ENCODE measurements around the gene BPGM. TPM values are rescaled to one million over a fixed set of nuclear protein-coding genes. Genes with fewer than 3 reads are reported as not detected.

Gene BPGM
- total RNA-seq, 4 donors from 2014 or later = 11.9 to 23.9 (median 15.7) TPM

DNA sequence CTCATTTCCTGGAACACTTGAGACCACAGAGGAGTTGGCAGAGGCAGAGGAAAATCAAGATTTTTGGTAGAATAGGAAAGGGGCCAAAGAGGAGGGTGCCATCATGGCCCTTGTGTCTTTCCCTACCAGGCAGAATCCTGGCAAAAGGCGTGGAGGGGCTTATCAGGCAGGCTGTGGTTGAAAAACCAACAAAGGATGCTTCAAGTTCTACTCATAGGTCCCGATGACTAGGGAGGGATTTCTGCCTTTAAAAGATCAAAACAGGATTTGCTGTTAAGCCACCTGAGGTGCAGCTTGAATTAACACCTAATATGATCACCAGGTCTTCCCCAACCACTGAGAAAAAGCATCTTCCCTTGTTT, 45.7 kb downstream of the BPGM start:
- intact Hi-C loops (cut with DNase I) = loop anchor here (5.0 kb wide), 2 partner anchors 55 to 250 kb away; no protein-coding TSS in a partner anchor
- peaks cover 11 to 16% of the 10 kb centered on the region in 2 donors for H3K4me1 ChIP-seq
- DNase-seq = no peak
- H3K9me3 ChIP-seq = no peaks in the 10 kb centered on the region
- no peaks in the 10 kb centered on the region for H3K36me3 ChIP-seq
- no peak overlapping the region for H3K4me3 ChIP-seq (replicated peaks in 1 of 3)
- TF ChIP-seq, protein P1, sequence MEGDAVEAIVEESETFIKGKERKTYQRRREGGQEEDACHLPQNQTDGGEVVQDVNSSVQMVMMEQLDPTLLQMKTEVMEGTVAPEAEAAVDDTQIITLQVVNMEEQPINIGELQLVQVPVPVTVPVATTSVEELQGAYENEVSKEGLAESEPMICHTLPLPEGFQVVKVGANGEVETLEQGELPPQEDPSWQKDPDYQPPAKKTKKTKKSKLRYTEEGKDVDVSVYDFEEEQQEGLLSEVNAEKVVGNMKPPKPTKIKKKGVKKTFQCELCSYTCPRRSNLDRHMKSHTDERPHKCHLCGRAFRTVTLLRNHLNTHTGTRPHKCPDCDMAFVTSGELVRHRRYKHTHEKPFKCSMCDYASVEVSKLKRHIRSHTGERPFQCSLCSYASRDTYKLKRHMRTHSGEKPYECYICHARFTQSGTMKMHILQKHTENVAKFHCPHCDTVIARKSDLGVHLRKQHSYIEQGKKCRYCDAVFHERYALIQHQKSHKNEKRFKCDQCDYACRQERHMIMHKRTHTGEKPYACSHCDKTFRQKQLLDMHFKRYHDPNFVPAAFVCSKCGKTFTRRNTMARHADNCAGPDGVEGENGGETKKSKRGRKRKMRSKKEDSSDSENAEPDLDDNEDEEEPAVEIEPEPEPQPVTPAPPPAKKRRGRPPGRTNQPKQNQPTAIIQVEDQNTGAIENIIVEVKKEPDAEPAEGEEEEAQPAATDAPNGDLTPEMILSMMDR (IDR thresholded peaks at IDR 0.05) = no peak
- no peak for TF ChIP-seq POLR2A (IDR thresholded peaks at IDR 0.05)
- peak overlapping the region; percentile 34 to 64 (median 48) for H3K27ac ChIP-seq
- WGBS, 2 donors = 46 to 51% methylated on average over 2 of the region's 2 CpGs
- no peaks in the 10 kb centered on the region for H3K27me3 ChIP-seq

DNA sequence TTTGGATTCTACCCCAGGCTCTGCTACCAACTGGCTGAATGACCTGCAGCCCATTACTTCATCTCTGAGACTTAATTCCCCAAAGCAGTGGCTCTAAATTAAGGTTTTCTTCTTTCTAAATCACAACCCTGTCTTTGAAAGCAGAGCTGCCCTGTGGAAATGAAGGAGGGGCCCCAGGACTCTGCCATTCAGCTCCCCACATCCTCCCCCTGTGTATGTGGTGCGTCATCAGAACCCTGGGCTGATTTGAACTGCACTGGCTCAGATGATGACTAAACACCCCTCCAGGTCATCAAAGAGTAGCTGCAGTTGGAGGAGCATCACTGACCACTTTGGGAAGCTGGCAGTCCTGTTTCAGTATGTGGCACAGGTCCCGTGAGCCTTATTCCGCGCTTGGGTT, 46.6 kb downstream of the BPGM start:
- Histone ChIP-seq H3K9me3 (no peaks in the 10 kb centered on the region), H3K4me3 (replicated peaks in 1 of 3) (no peak overlapping the region), H3K27me3 (no peaks in the 10 kb centered on the region), H3K36me3 (no peaks in the 10 kb centered on the region), H3K4me1 (peaks cover 11 to 16% of the 10 kb centered on the region in 2 donors), H3K27ac (no peak overlapping the region)
- TF ChIP-seq, protein P1 (IDR thresholded peaks at IDR 0.05) = no peak
- TF ChIP-seq POLR2A (IDR thresholded peaks at IDR 0.05) = no peak
- peak in 1 of 2 donors; percentile 19 for DNase-seq
- intact Hi-C loops (cut with DNase I) = loop anchor here (5.0 kb wide), 2 partner anchors 54 to 249 kb away; no protein-coding TSS in a partner anchor
- 81 to 83% methylated on average over 4 of the region's 4 CpGs for WGBS, 2 donors

DNA sequence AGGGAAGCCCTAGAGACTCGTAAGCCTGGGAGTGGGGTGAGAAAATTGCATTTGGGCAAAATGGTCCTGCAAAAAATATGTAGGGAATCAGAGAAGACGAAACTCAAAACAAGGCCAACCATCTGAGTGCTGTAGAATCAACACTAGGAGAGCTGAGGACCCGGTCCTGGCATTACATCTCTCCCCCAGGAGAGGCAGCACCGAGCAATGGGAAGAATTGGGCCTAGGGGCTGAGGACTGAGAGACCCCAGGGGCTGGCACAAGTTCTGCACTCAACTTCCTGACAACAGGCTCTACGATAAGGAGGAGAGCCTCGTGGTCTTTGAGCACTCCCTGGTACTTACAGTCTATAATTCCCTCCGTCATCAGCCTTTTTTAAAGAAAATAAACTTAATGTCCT, 47.6 kb downstream of the BPGM start:
- peak overlapping the region in 1 of 3 donors; percentile 29 for H3K27ac ChIP-seq
- TF ChIP-seq POLR2A (IDR thresholded peaks at IDR 0.05) = no peak
- TF ChIP-seq, protein P1 (IDR thresholded peaks at IDR 0.05) = peak in 1 of 6 experiments; percentile 4
- H3K9me3 ChIP-seq = no peaks in the 10 kb centered on the region
- H3K4me1 ChIP-seq = peaks cover 11 to 16% of the 10 kb centered on the region in 2 donors
- WGBS, 2 donors = 67 to 68% methylated on average over 7 of the region's 7 CpGs
- DNase-seq = no peak
- H3K36me3 ChIP-seq = no peaks in the 10 kb centered on the region
- intact Hi-C loops (cut with DNase I) = loop anchor here (5.0 kb wide), 2 partner anchors 53 to 248 kb away; no protein-coding TSS in a partner anchor
- H3K4me3 ChIP-seq (replicated peaks in 1 of 3) = no peak overlapping the region
- no peaks in the 10 kb centered on the region for H3K27me3 ChIP-seq

DNA sequence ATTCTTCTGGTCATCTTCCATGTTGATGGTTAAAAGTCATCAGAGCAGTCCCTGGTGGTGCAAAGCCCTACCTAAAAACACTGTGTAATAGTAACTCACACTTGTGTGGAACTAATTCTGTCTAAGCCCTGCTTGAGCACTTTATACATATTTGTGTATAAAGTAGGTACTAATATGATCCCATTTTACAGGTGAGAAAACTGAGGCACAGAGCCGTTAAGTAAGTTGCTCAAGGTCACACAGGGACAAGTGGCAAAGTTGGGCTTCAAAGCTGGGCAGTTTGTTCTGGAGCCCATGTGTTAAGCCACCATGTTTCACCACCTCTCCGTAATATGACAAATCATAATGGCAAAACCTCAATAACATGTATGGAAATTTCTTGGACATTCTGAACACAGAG, 48.1 kb downstream of the BPGM start:
- H3K4me3 ChIP-seq (replicated peaks in 1 of 3) = no peak overlapping the region
- H3K27ac ChIP-seq = peak overlapping the region in 1 of 3 donors; percentile 29
- H3K36me3 ChIP-seq = no peaks in the 10 kb centered on the region
- no peaks in the 10 kb centered on the region for H3K27me3 ChIP-seq
- no peak for DNase-seq
- no peak for TF ChIP-seq POLR2A (IDR thresholded peaks at IDR 0.05)
- TF ChIP-seq, protein P1 (IDR thresholded peaks at IDR 0.05) = no peak
- 94 to 97% methylated on average over 2 of the region's 2 CpGs for WGBS, 2 donors
- no peaks in the 10 kb centered on the region for H3K9me3 ChIP-seq
- intact Hi-C loops (cut with DNase I) = loop anchor here (5.0 kb wide), 2 partner anchors 53 to 248 kb away; no protein-coding TSS in a partner anchor
- peaks cover 13 to 20% of the 10 kb centered on the region in 2 donors for H3K4me1 ChIP-seq

DNA sequence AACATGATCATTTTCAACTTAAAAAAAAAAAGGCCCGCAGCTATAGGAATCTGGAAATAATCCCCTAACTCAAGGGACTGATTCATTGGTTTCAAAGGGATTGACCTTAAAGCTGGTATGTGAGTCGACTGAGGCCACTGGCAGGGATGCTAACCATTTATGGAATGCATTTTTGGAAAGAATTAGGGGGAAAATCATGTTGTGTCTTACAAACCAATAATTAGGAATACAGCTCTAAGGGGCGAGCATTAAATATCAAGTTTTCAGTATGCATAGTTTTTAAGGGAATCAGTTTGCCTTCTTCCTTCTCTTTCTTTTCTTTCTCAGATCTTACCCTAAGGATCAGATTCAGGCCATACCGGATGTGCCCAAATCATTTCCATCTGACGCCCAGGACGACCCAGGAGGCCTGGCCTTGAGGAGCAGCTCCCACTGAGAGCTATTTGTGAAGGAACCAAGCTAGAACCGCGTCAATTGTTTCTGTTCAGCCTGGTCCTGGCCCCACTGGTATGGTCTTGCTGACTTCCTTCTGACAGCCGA, 48.7 kb downstream of the BPGM start:
- 70 to 74% methylated on average over 9 of the region's 9 CpGs for WGBS, 2 donors
- peak overlapping the region in 2 of 3 donors; percentile 17 to 29 for H3K27ac ChIP-seq
- intact Hi-C loops (cut with DNase I) = no loop called here
- no peaks in the 10 kb centered on the region for H3K9me3 ChIP-seq
- DNase-seq = no peak
- H3K27me3 ChIP-seq = no peaks in the 10 kb centered on the region
- H3K4me3 ChIP-seq (replicated peaks in 1 of 3) = no peak overlapping the region
- no peak for TF ChIP-seq POLR2A (IDR thresholded peaks at IDR 0.05)
- TF ChIP-seq, protein P1 (IDR thresholded peaks at IDR 0.05) = no peak
- H3K4me1 ChIP-seq = peaks cover 13 to 24% of the 10 kb centered on the region in 2 donors
- H3K36me3 ChIP-seq = no peaks in the 10 kb centered on the region

Data from thyroid gland (tissue), 4 donors.